Ectodermal cell (in vitro differentiated cells): Measurements from ENCODE around the gene P2RY12.

ENCODE experiments used
- H3K27ac ChIP-seq: 2 replicates; pipeline ENCODE4 v1.7.0; 2013; ENCODE audit warnings: mild to moderate bottlenecking, low read depth, low read length; ENCODE audit not compliant: insufficient read depth, poor library complexity, severe bottlenecking
- H3K27me3 ChIP-seq: 2 replicates; pipeline ENCODE4 v1.7.0; 2013; ENCODE audit warnings: mild to moderate bottlenecking, low read length; ENCODE audit not compliant: insufficient read depth, control insufficient read depth, poor library complexity, severe bottlenecking
- H3K36me3 ChIP-seq: one replicate; pipeline ENCODE4 v1.7.0; 2013; ENCODE audit warnings: low read length; ENCODE audit not compliant: control insufficient read depth, insufficient read depth
- H3K4me1 ChIP-seq: one replicate; pipeline ENCODE4 v1.7.0; 2013; ENCODE audit warnings: low read length; ENCODE audit not compliant: control insufficient read depth, insufficient read depth
- H3K4me3 ChIP-seq: 2 replicates; pipeline ENCODE4 v1.7.0; 2013; ENCODE audit warnings: low read depth, low read length, control low read depth; ENCODE audit not compliant: insufficient read depth
- H3K9me3 ChIP-seq: 2 replicates; pipeline ENCODE4 v1.7.0; 2013; ENCODE audit warnings: mild to moderate bottlenecking, low read length, moderate library complexity; ENCODE audit not compliant: control insufficient read depth
- WGBS, 2 experiments: methylation state at CpG; one replicate each; pipeline ENCODE4 v1.1.7; 2013; ENCODE audit warnings: missing lambda C conversion rate in 2 of 2; 5-methylcytosine and 5-hydroxymethylcytosine counted together

Gene P2RY12

GRCh38 chr3:151301787-151302186 is 82.8 kb downstream of the P2RY12 start:
- Histone ChIP-seq H3K27me3 (no peaks in the 10 kb centered on the region), H3K9me3 (no peaks in the 10 kb centered on the region)

GRCh38 chr3:151300539-151300938 is 84.0 kb downstream of the P2RY12 start:
- Histone ChIP-seq H3K4me3 (no peak overlapping the region), H3K27me3 (no peaks in the 10 kb centered on the region), H3K4me1 (peaks cover 4% of the 10 kb centered on the region), H3K36me3 (no peaks in the 10 kb centered on the region), H3K9me3 (no peaks in the 10 kb centered on the region), H3K27ac (no peak overlapping the region)
- WGBS, 2 experiments: 77 to 86% methylated on average over 1 of the region's 1 CpG

More at GRCh38 chr3:151301787-151302186, 82.8 kb downstream of the P2RY12 start:
- no peaks in the 10 kb centered on the region for H3K36me3 ChIP-seq
- WGBS, 2 experiments: 86 to 89% methylated on average over 2 to 3 of the region's 3 CpGs
- H3K4me3 ChIP-seq: no peak overlapping the region
- H3K27ac ChIP-seq: no peak overlapping the region
- peaks cover 4% of the 10 kb centered on the region for H3K4me1 ChIP-seq

- Histone ChIP-seq H3K4me3 (no peak overlapping the region), H3K27ac (no peak overlapping the region), H3K4me1 (no peaks in the 10 kb centered on the region), H3K9me3 (no peaks in the 10 kb centered on the region), H3K27me3 (no peaks in the 10 kb centered on the region), H3K36me3 (no peaks in the 10 kb centered on the region)
- WGBS, 2 experiments: 88 to 90% methylated on average over 2 of the region's 2 CpGs
These were observed 85.5 kb downstream of the P2RY12 start for GRCh38 chr3:151299006-151299405.

GRCh38 chr3:151297429-151297828 is 87.1 kb downstream of the P2RY12 start:
- H3K27me3 ChIP-seq: no peaks in the 10 kb centered on the region
- H3K36me3 ChIP-seq: no peaks in the 10 kb centered on the region
- no peak overlapping the region for H3K27ac ChIP-seq
- no peak overlapping the region for H3K4me3 ChIP-seq
- 97 to 100% methylated on average over 2 of the region's 2 CpGs for WGBS, 2 experiments
- H3K4me1 ChIP-seq: no peaks in the 10 kb centered on the region
- no peaks in the 10 kb centered on the region for H3K9me3 ChIP-seq

GRCh38 chr3:151296226-151296625 is 88.3 kb downstream of the P2RY12 start:
- no peak overlapping the region for H3K4me3 ChIP-seq
- H3K4me1 ChIP-seq: no peaks in the 10 kb centered on the region
- no peaks in the 10 kb centered on the region for H3K9me3 ChIP-seq
- no peaks in the 10 kb centered on the region for H3K36me3 ChIP-seq
- WGBS, 2 experiments: 84 to 85% methylated on average over 3 of the region's 3 CpGs
- H3K27ac ChIP-seq: no peak overlapping the region
- no peaks in the 10 kb centered on the region for H3K27me3 ChIP-seq

GRCh38 chr3:151293127-151293526 is 91.4 kb downstream of the P2RY12 start:
- 91 to 92% methylated on average over 6 of the region's 6 CpGs for WGBS, 2 experiments
- no peaks in the 10 kb centered on the region for H3K36me3 ChIP-seq

GRCh38 chr3:151290673-151291072 is 93.9 kb downstream of the P2RY12 start:
- H3K27ac ChIP-seq: no peak overlapping the region
- H3K4me1 ChIP-seq: peaks cover 6% of the 10 kb centered on the region

More at GRCh38 chr3:151293127-151293526, 91.4 kb downstream of the P2RY12 start:
- H3K4me3 ChIP-seq: no peak overlapping the region
- no peaks in the 10 kb centered on the region for H3K27me3 ChIP-seq
- no peaks in the 10 kb centered on the region for H3K9me3 ChIP-seq
- no peaks in the 10 kb centered on the region for H3K4me1 ChIP-seq
- H3K27ac ChIP-seq: no peak overlapping the region

GRCh38 chr3:151289445-151289844 is 95.1 kb downstream of the P2RY12 start:
- Histone ChIP-seq H3K9me3 (no peaks in the 10 kb centered on the region), H3K27ac (no peak overlapping the region), H3K27me3 (no peaks in the 10 kb centered on the region), H3K4me1 (peaks cover 6% of the 10 kb centered on the region), H3K36me3 (no peaks in the 10 kb centered on the region), H3K4me3 (no peak overlapping the region)
- WGBS, 2 experiments: 35 to 45% methylated on average over 3 of the region's 3 CpGs

More at GRCh38 chr3:151290673-151291072, 93.9 kb downstream of the P2RY12 start:
- Histone ChIP-seq H3K9me3 (no peaks in the 10 kb centered on the region), H3K4me3 (no peak overlapping the region), H3K36me3 (no peaks in the 10 kb centered on the region), H3K27me3 (no peaks in the 10 kb centered on the region)
- WGBS, 2 experiments: 85 to 89% methylated on average over 3 of the region's 3 CpGs
